Testis (tissue), 3 donors: ENCODE measurements around the gene DAB2. TPM values are rescaled to one million over a fixed set of nuclear protein-coding genes. Genes with fewer than 3 reads are reported as not detected.

Experiments used
- DNase-seq: peaks from one replicate; pipeline ENCODE4 v3.0.0-alpha.2; 2019
- H3K27ac ChIP-seq, 2 donors: fragments of 200-600 bp; sonication (generic); one replicate each; pipeline ENCODE4 v1.5.1; 2019
- H3K27me3 ChIP-seq: fragments of 200-600 bp; sonication (generic); one replicate; pipeline ENCODE4 v1.5.1; 2019
- H3K36me3 ChIP-seq: fragments of 200-600 bp; sonication (generic); one replicate; pipeline ENCODE4 v1.5.1; 2017; ENCODE audit warnings: low read depth; ENCODE audit errors: missing control alignments
- H3K4me1 ChIP-seq: fragments of 200-600 bp; sonication (generic); one replicate; pipeline ENCODE4 v1.5.1; 2019
- H3K4me3 ChIP-seq, 2 donors: fragments of 200-600 bp; sonication (generic); one replicate each; pipeline ENCODE4 v1.5.1; 2017 to 2019
- H3K9me3 ChIP-seq: fragments of 200-600 bp; sonication (generic); one replicate; pipeline ENCODE4 v1.5.1; 2017
- CTCF ChIP-seq, 3 experiments: fragments of 450-650 bp in 2 of 3; fragments of 200-600 bp in 1 of 3; sonication (generic) in 1 of 3; IDR thresholded peaks; one replicate each; pipeline ENCODE4 v1.5.1; 2016 to 2019; ENCODE audit warnings: antibody characterized with exemption in 3 of 3, mild to moderate bottlenecking in 2 of 3, moderate library complexity in 1 of 3
- POLR2A ChIP-seq: fragments of 450-650 bp; IDR thresholded peaks from one replicate; pipeline ENCODE4 v1.6.1; 2017; ENCODE audit warnings: antibody characterized with exemption, mild to moderate bottlenecking, moderate library complexity
- whole genome bisulfite sequencing, 2 donors: methylation state at CpG; one replicate each; pipeline ENCODE4 v1.1.5; 2018; 5-methylcytosine and 5-hydroxymethylcytosine counted together
- intact Hi-C: fragments of 100-400 bp; cut with DNase I; formaldehyde crosslinking; loops from one replicate; pipeline ENCODE4 v1.15.1; 2023; ENCODE audit warnings: low total_unique reads
- polyA plus RNA-seq: library from polyadenylated mRNA; stranded (reverse); fragments of 350-450 nt; fragmentation: Illumina TruSeq; extraction: RNeasy Lipid Tissue Mini Kit (QIAGEN cat#74804); gene quantifications from one replicate; pipeline ENCODE4 v1.2.3, GENCODE V29; 2014; ENCODE audit warnings: low read depth, low replicate concordance; ENCODE audit not compliant: insufficient read depth
- total RNA-seq, 2 donors: library from RNA; depleted of rRNA; stranded (reverse); fragments of >200 nt; gene quantifications; one replicate each; pipeline ENCODE4 v1.2.3, GENCODE V29; 2016

The DAB2 gene
- total and polyA plus RNA-seq, 3 donors from 2014 or later: 12.9 to 56.2 (median 29.7) TPM

GRCh38 chr5:39333104-39333503, 91.7 kb downstream of the DAB2 start:
- WGBS, 2 donors: 71 to 78% methylated on average over 1 of the region's 1 CpG
- Histone ChIP-seq H3K9me3 (no peaks in the 10 kb centered on the region), H3K4me3 (peak overlapping the region; percentile 6 to 27), H3K36me3 (no peaks in the 10 kb centered on the region), H3K27me3 (no peaks in the 10 kb centered on the region), H3K4me1 (no peaks in the 10 kb centered on the region), H3K27ac (no peak overlapping the region)
- TF ChIP-seq CTCF (IDR thresholded peaks at IDR 0.05) (no peak), POLR2A (no peak)
- no peak for DNase-seq
- intact Hi-C loops: no loop called here

GRCh38 chr5:39331861-39332381, 92.9 kb downstream of the DAB2 start:
- Histone ChIP-seq H3K27ac (no peak overlapping the region), H3K9me3 (no peaks in the 10 kb centered on the region), H3K27me3 (no peaks in the 10 kb centered on the region), H3K4me1 (no peaks in the 10 kb centered on the region), H3K4me3 (no peak overlapping the region), H3K36me3 (no peaks in the 10 kb centered on the region)
- intact Hi-C loops: no loop called here
- WGBS, 2 donors: 65 to 76% methylated on average over 2 of the region's 2 CpGs
- DNase-seq: no peak
- TF ChIP-seq POLR2A (no peak), CTCF (IDR thresholded peaks at IDR 0.05) (no peak)

GRCh38 chr5:39328731-39329130, 96.0 kb downstream of the DAB2 start:
- DNase-seq: no peak
- Histone ChIP-seq H3K27me3 (no peaks in the 10 kb centered on the region), H3K4me1 (no peaks in the 10 kb centered on the region), H3K9me3 (no peaks in the 10 kb centered on the region), H3K4me3 (no peak overlapping the region), H3K36me3 (no peaks in the 10 kb centered on the region), H3K27ac (no peak overlapping the region)
- intact Hi-C loops: no loop called here
- 88 to 92% methylated on average over 1 of the region's 1 CpG for WGBS, 2 donors
- no peak for TF ChIP-seq CTCF (IDR thresholded peaks at IDR 0.05)
- TF ChIP-seq POLR2A: no peak

GRCh38 chr5:39323542-39323941, 101.2 kb downstream of the DAB2 start:
- no peak overlapping the region for H3K27ac ChIP-seq
- no peak overlapping the region for H3K4me3 ChIP-seq
- intact Hi-C loops: no loop called here
- H3K27me3 ChIP-seq: no peaks in the 10 kb centered on the region
- no peak for TF ChIP-seq POLR2A
- TF ChIP-seq CTCF (IDR thresholded peaks at IDR 0.05): no peak
- 45 to 80% methylated on average over 3 of the region's 3 CpGs for WGBS, 2 donors
- no peaks in the 10 kb centered on the region for H3K36me3 ChIP-seq
- no peaks in the 10 kb centered on the region for H3K9me3 ChIP-seq
- H3K4me1 ChIP-seq: no peaks in the 10 kb centered on the region
- DNase-seq: no peak

Other genes with a start within 250 kb of the DAB2 start
- 1 to 10 TPM; 2.5 to 8.6 TPM for gene FYB1, start 205.4 kb downstream of the DAB2 start, total RNA-seq
- gene FYB1, start 205.4 kb downstream of the DAB2 start, polyA plus RNA-seq: 6.0 TPM
- under 1 TPM; 0.16 to 0.74 TPM for gene C9, start 60.5 kb downstream of the DAB2 start, total RNA-seq
- 0.95 TPM for gene C9, start 60.5 kb downstream of the DAB2 start, polyA plus RNA-seq